Neural progenitor cell (in vitro differentiated cells): Measurements from ENCODE around the gene GPR158.

Experiments
- EZH2 ChIP-seq: fragments of 200-600 bp; sonication (generic); IDR thresholded peaks from 2 replicates; pipeline ENCODE4 v1.6.1; 2017; ENCODE audit warnings: antibody characterized with exemption, mild to moderate bottlenecking, moderate library complexity
- TF ChIP-seq, protein P1 (sequence below): fragments of 200-600 bp; sonication (generic); IDR thresholded peaks from 2 replicates; pipeline ENCODE4 v1.5.1; 2017; ENCODE audit warnings: antibody characterized with exemption, mild to moderate bottlenecking

DNA sequence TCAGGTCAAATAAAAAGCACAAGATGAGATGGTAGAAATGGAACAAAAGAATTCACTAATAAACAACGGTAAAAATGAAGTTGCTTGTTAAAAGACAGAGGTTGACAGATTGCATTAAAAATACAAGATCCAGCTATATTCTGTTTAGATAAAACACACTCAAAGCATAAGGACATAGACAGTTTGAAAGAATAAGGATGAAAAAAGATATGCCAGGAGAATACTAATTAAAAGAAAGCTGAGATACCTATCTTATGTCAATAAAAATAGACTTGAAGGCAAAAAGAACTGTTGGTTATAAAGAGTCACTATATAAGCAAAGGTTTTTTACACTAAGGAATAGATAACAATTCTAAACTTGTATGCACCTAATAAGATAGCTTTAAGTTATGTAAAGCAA is 105.3 kb downstream of the GPR158 start:
- TF ChIP-seq, protein P1, sequence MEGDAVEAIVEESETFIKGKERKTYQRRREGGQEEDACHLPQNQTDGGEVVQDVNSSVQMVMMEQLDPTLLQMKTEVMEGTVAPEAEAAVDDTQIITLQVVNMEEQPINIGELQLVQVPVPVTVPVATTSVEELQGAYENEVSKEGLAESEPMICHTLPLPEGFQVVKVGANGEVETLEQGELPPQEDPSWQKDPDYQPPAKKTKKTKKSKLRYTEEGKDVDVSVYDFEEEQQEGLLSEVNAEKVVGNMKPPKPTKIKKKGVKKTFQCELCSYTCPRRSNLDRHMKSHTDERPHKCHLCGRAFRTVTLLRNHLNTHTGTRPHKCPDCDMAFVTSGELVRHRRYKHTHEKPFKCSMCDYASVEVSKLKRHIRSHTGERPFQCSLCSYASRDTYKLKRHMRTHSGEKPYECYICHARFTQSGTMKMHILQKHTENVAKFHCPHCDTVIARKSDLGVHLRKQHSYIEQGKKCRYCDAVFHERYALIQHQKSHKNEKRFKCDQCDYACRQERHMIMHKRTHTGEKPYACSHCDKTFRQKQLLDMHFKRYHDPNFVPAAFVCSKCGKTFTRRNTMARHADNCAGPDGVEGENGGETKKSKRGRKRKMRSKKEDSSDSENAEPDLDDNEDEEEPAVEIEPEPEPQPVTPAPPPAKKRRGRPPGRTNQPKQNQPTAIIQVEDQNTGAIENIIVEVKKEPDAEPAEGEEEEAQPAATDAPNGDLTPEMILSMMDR = no peak
- no peak for TF ChIP-seq EZH2
